HepG2 (cell line): ENCODE results near the gene TBC1D1. TPM values are rescaled to one million over a fixed set of nuclear protein-coding genes. Genes with fewer than 3 reads are reported as not detected.

Experiments
- ATAC-seq: fragments of 200-7000 bp; cut with Tn5 transposase; 3 replicates; pipeline ENCODE4 v1.9.1; 2020; ENCODE audit warnings: mild to moderate bottlenecking, moderate library complexity
- BruUV-seq: library from RNA; stranded (reverse); fragments of 400-500 nt; replicated peaks from 2 replicates; lab custom pipeline; 2021; lab: Mats Ljungman, UMichigan
- CTCF ChIA-PET: fragments of 300-600 bp; formaldehyde crosslinking; extraction: SDS; loops from one replicate; lab custom pipeline; 2021; ENCODE audit warnings: low total read pairs, inconsistent platforms, low intra/inter-chr PET ratio; lab: Yijun Ruan, JAX
- POLR2A ChIA-PET: fragments of 350-600 bp; sonication (Branson Sonifier 250); formaldehyde crosslinking; loops from one replicate; lab custom pipeline; 2020; ENCODE audit warnings: antibody characterized with exemption, inconsistent platforms; lab: Yijun Ruan, JAX
- DNase-seq: peaks from one replicate; pipeline ENCODE4 v3.0.0-alpha.2; 2015; ENCODE audit warnings: low spot score
- FAIRE-seq: peaks from 3 replicates; lab custom pipeline; 2011; peaks lifted over from hg19 to GRCh38; lab: Jason Lieb, UNC
- H2AFZ ChIP-seq: one replicate; pipeline ENCODE4 v1.6.1; 2011; ENCODE audit warnings: low read length, inconsistent platforms
- H3K27ac ChIP-seq: fragments of 300-600 bp; 3 replicates; pipeline ENCODE4 v1.8.0; 2011; ENCODE audit warnings: mixed run types, mild to moderate bottlenecking, mixed read lengths, low read length, inconsistent platforms; ENCODE audit not compliant: insufficient read depth; ENCODE audit errors: extremely low read length
- H3K27me3 ChIP-seq, 2 experiments: fragments of 200-600 bp in 1 of 2; 2 replicates in 1 of 2; 3 replicates in 1 of 2; pipeline versions ENCODE4 v1.6.0 to v1.8.0; 2011; ENCODE audit warnings: low read length in 2 of 2, mild to moderate bottlenecking in 2 of 2, moderate library complexity in 2 of 2, inconsistent platforms in 1 of 2; ENCODE audit not compliant: insufficient read depth in 2 of 2, control insufficient read depth in 1 of 2
- H3K36me3 ChIP-seq, 2 experiments: fragments of 200-600 bp in 1 of 2; replicated peaks in 1 of 2; 2 replicates in 1 of 2; 3 replicates in 1 of 2; pipeline versions ENCODE4 v1.5.1 to v1.8.0; 2011; ENCODE audit warnings: low read length in 2 of 2, inconsistent platforms in 1 of 2; ENCODE audit not compliant: insufficient read depth in 2 of 2, control insufficient read depth in 1 of 2
- H3K4me1 ChIP-seq: 2 replicates; pipeline ENCODE4 v1.5.1; 2012; ENCODE audit warnings: low read length, inconsistent platforms; ENCODE audit not compliant: insufficient read depth
- H3K4me2 ChIP-seq: 2 replicates; pipeline ENCODE4 v1.6.0; 2011; ENCODE audit warnings: low read depth, low read length, inconsistent platforms
- H3K4me3 ChIP-seq, 3 experiments: fragments of 200-600 bp in 1 of 3; sonication (generic), shearing (Covaris generic) in 1 of 3; replicated peaks in 1 of 3; 2 replicates each; pipeline ENCODE4 v1.5.1; 2011 to 2016; ENCODE audit warnings: low read length in 3 of 3, inconsistent platforms in 2 of 3, low read depth in 2 of 3, mild to moderate bottlenecking in 2 of 3, control low read depth in 1 of 3, mixed read lengths in 1 of 3; ENCODE audit not compliant: insufficient read depth in 1 of 3
- H3K79me2 ChIP-seq: one replicate; pipeline ENCODE4 v1.6.1; 2011; ENCODE audit warnings: low read length, inconsistent platforms; ENCODE audit not compliant: insufficient read depth
- H3K9ac ChIP-seq: 2 replicates; pipeline ENCODE4 v1.6.0; 2011; ENCODE audit warnings: mild to moderate bottlenecking, low read depth, low read length, inconsistent platforms; ENCODE audit not compliant: insufficient read depth
- H3K9me3 ChIP-seq: 2 replicates; pipeline ENCODE4 v1.5.1; 2012; ENCODE audit warnings: mild to moderate bottlenecking, low read length
- H4K20me1 ChIP-seq: 2 replicates; pipeline ENCODE4 v1.6.0; 2011; ENCODE audit warnings: inconsistent platforms, mild to moderate bottlenecking, low read length, moderate library complexity; ENCODE audit not compliant: insufficient read depth
- ARNT ChIP-seq: fragments of 450-650 bp; IDR thresholded peaks from 2 replicates; pipeline ENCODE4 v1.6.1; 2017
- BRD4 ChIP-seq: sonication (generic); formaldehyde crosslinking; IDR thresholded peaks from 2 replicates; pipeline ENCODE4 v1.4.0; 2020; ENCODE audit warnings: missing genetic modification reagents
- CHCHD3 ChIP-seq: sonication (generic); formaldehyde crosslinking; IDR thresholded peaks from 2 replicates; pipeline ENCODE4 v1.8.0; 2022; ENCODE audit warnings: mild to moderate bottlenecking, missing genetic modification reagents, moderate library complexity
- CREM ChIP-seq, 2 experiments: sonication (generic) in 1 of 2; formaldehyde crosslinking in 1 of 2; IDR thresholded peaks; 2 replicates each; pipeline versions ENCODE4 v1.4.0 to v1.6.1; 2016 to 2020; ENCODE audit warnings: antibody characterized with exemption in 1 of 2, mild to moderate bottlenecking in 1 of 2, missing genetic modification reagents in 1 of 2
- HMG20A ChIP-seq: IDR thresholded peaks from 2 replicates; pipeline ENCODE4 v1.6.1; 2016; ENCODE audit warnings: borderline replicate concordance
- NPAS2 ChIP-seq: sonication (generic); formaldehyde crosslinking; IDR thresholded peaks from 2 replicates; pipeline ENCODE4 v1.8.0; 2022; ENCODE audit warnings: mild to moderate bottlenecking, missing genetic modification reagents, borderline replicate concordance
- ONECUT2 ChIP-seq: sonication (generic); formaldehyde crosslinking; IDR thresholded peaks from 2 replicates; pipeline ENCODE4 v1.4.0; 2020; ENCODE audit warnings: missing genetic modification reagents
- SOX6 ChIP-seq, 2 experiments: fragments of 450-650 bp in 1 of 2; sonication (generic) in 1 of 2; formaldehyde crosslinking in 1 of 2; IDR thresholded peaks; 2 replicates each; pipeline versions ENCODE4 v1.4.0 to v1.6.1; 2017 to 2020; ENCODE audit warnings: antibody characterized with exemption in 1 of 2, mild to moderate bottlenecking in 1 of 2, missing genetic modification reagents in 1 of 2
- SRSF4 ChIP-seq: fragments of 200-400 bp; formaldehyde crosslinking; IDR thresholded peaks from one replicate; pipeline ENCODE4 v1.6.1; 2018; ENCODE audit warnings: mild to moderate bottlenecking, low read depth, low read length, moderate library complexity; ENCODE audit not compliant: poor library complexity, severe bottlenecking
- ZNF274 ChIP-seq: sonication (generic); formaldehyde crosslinking; IDR thresholded peaks from 2 replicates; pipeline ENCODE4 v1.5.1; 2020; ENCODE audit warnings: mild to moderate bottlenecking, missing genetic modification reagents
- ZNF3 ChIP-seq: IDR thresholded peaks from 2 replicates; pipeline ENCODE4 v1.7.0; 2017; ENCODE audit warnings: inconsistent platforms
- ZNF431 ChIP-seq: sonication (generic); formaldehyde crosslinking; IDR thresholded peaks from 2 replicates; pipeline ENCODE4 v1.9.0; 2022; ENCODE audit warnings: missing genetic modification reagents, low read depth, mild to moderate bottlenecking, borderline replicate concordance
- ZNF737 ChIP-seq: sonication (generic); formaldehyde crosslinking; IDR thresholded peaks from 2 replicates; pipeline ENCODE4 v1.5.0; 2020; ENCODE audit warnings: missing genetic modification reagents, mild to moderate bottlenecking, borderline replicate concordance
- WGBS: methylation state at CpG from one replicate; pipeline ENCODE4 v1.1.6; 2017; ENCODE audit warnings: low lambda C conversion rate; 5-methylcytosine and 5-hydroxymethylcytosine counted together
- in situ Hi-C: cut with HindIII; loops from 2 replicates; pipeline ENCODE4 v1.10.0; 2017; ENCODE audit warnings: low pct_unique_long_range_greater_than_20kb; ENCODE audit not compliant: extremely low pct_ligation_motif_present
- intact Hi-C: fragments of 100-400 bp; cut with micrococcal nuclease; formaldehyde crosslinking; loops from one replicate; pipeline ENCODE4 v1.10.0; 2022; ENCODE audit not compliant: unreplicated experiment
- polyA plus RNA-seq, 8 experiments: library from polyadenylated mRNA; depleted of rRNA in 3 of 8; stranded (reverse) in 7 of 8; unstranded in 1 of 8; fragments of >200 nt; fragmentation: Illumina TruSeq in 4 of 8; extraction: Trizol in 4 of 8; gene quantifications; 2 replicates each; pipeline versions ENCODE4 v1.2.1 to v1.2.3, GENCODE V29; 2011 to 2016; ENCODE audit warnings: low read depth in 4 of 8, missing spikeins in 1 of 8, mixed read lengths in 1 of 8; ENCODE audit not compliant: insufficient read depth in 1 of 8
- total RNA-seq, 5 experiments: library from RNA; depleted of rRNA; stranded (reverse); fragments of >200 nt; fragmentation: Illumina TruSeq; extraction: Trizol; gene quantifications; 2 replicates each; pipeline ENCODE4 v1.2.3, GENCODE V29; 2016; ENCODE audit warnings: low read depth in 1 of 5
- TF ChIP-seq, protein P1 (sequence below): sonication (generic); formaldehyde crosslinking; IDR thresholded peaks from 2 replicates; pipeline ENCODE4 v1.4.0; 2020; ENCODE audit warnings: missing genetic modification reagents, mild to moderate bottlenecking, borderline replicate concordance
- TF ChIP-seq, protein P2 (sequence below): sonication (generic); formaldehyde crosslinking; conservative IDR thresholded peaks from 2 replicates; pipeline ENCODE4 v1.4.0; 2020; ENCODE audit warnings: mild to moderate bottlenecking, missing genetic modification reagents, moderate library complexity

Gene TBC1D1
- total and polyA plus RNA-seq, 2 of the 13 experiments (the other 11 are each of a cell fraction or from before 2014, with no cell fraction given) = 37.3 to 62.8 TPM

GRCh38 chr4:38085751-38086150 lies 194.9 kb downstream of the TBC1D1 start:
- no TSS peak for BruUV-seq
- peaks cover 56% of the 10 kb centered on the region for H3K4me1 ChIP-seq
- no peak overlapping the region for H2AFZ ChIP-seq
- no peaks in the 10 kb centered on the region for H3K79me2 ChIP-seq
- no peak for FAIRE-seq
- WGBS = 90% methylated on average over 3 of the region's 4 CpGs
- DNase-seq = no peak
- CTCF ChIA-PET = no interaction called here
- TF ChIP-seq ZNF431 (CRISPR knock-in tag) (no peak), ARNT (no peak), CREM (IDR thresholded peaks at IDR 0.05) (no peak), CREM (CRISPR knock-in tag; IDR thresholded peaks at IDR 0.05) (no peak), SOX6 (IDR thresholded peaks at IDR 0.05) (no peak), SOX6 (CRISPR knock-in tag; IDR thresholded peaks at IDR 0.05) (no peak), ZNF737 (CRISPR knock-in tag) (no peak), ZNF274 (CRISPR knock-in tag) (no peak), SRSF4 (no peak), ZNF3 (CRISPR knock-in tag) (no peak), CHCHD3 (no peak), HMG20A (no peak), BRD4 (CRISPR knock-in tag) (no peak), ONECUT2 (CRISPR knock-in tag) (no peak), NPAS2 (CRISPR knock-in tag) (no peak)
- TF ChIP-seq, protein P1, sequence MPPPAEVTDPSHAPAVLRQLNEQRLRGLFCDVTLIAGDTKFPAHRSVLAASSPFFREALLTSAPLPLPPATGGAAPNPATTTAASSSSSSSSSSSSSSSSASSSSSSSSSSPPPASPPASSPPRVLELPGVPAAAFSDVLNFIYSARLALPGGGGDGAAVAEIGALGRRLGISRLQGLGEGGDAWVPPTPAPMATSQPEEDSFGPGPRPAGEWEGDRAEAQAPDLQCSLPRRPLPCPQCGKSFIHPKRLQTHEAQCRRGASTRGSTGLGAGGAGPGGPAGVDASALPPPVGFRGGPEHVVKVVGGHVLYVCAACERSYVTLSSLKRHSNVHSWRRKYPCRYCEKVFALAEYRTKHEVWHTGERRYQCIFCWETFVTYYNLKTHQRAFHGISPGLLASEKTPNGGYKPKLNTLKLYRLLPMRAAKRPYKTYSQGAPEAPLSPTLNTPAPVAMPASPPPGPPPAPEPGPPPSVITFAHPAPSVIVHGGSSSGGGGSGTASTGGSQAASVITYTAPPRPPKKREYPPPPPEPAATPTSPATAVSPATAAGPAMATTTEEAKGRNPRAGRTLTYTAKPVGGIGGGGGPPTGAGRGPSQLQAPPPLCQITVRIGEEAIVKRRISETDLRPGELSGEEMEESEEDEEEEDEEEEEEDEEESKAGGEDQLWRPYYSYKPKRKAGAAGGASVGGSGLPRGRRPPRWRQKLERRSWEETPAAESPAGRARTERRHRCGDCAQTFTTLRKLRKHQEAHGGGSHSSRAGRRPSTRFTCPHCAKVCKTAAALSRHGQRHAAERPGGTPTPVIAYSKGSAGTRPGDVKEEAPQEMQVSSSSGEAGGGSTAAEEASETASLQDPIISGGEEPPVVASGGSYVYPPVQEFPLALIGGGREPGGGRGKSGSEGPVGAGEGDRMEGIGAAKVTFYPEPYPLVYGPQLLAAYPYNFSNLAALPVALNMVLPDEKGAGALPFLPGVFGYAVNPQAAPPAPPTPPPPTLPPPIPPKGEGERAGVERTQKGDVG (CRISPR knock-in tag) = no peak
- TF ChIP-seq, protein P2, sequence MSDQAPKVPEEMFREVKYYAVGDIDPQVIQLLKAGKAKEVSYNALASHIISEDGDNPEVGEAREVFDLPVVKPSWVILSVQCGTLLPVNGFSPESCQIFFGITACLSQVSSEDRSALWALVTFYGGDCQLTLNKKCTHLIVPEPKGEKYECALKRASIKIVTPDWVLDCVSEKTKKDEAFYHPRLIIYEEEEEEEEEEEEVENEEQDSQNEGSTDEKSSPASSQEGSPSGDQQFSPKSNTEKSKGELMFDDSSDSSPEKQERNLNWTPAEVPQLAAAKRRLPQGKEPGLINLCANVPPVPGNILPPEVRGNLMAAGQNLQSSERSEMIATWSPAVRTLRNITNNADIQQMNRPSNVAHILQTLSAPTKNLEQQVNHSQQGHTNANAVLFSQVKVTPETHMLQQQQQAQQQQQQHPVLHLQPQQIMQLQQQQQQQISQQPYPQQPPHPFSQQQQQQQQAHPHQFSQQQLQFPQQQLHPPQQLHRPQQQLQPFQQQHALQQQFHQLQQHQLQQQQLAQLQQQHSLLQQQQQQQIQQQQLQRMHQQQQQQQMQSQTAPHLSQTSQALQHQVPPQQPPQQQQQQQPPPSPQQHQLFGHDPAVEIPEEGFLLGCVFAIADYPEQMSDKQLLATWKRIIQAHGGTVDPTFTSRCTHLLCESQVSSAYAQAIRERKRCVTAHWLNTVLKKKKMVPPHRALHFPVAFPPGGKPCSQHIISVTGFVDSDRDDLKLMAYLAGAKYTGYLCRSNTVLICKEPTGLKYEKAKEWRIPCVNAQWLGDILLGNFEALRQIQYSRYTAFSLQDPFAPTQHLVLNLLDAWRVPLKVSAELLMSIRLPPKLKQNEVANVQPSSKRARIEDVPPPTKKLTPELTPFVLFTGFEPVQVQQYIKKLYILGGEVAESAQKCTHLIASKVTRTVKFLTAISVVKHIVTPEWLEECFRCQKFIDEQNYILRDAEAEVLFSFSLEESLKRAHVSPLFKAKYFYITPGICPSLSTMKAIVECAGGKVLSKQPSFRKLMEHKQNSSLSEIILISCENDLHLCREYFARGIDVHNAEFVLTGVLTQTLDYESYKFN = no peak
- TF ChIP-seq, all 625 proteins: peak for 0
- H3K9me3 ChIP-seq = no peaks in the 10 kb centered on the region
- POLR2A ChIA-PET = interaction anchor here (1.2 to 1.8 kb wide), 3 partner anchors 7 to 47 kb away, joined by 4 to 7 read pairs (median 5); no protein-coding TSS in a partner anchor
- H3K9ac ChIP-seq = no peak overlapping the region
- ATAC-seq = no peak
- H3K4me3 ChIP-seq = no peak overlapping the region
- intact Hi-C loops (no loop called here), in situ Hi-C loops (no loop called here)
- H3K4me2 ChIP-seq = no peak overlapping the region
- peaks cover 3 to 13% of the 10 kb centered on the region in 2 experiments; a peak in 3 of 5 replicates for H3K36me3 ChIP-seq
- H3K27me3 ChIP-seq = no peaks in the 10 kb centered on the region
- no peaks in the 10 kb centered on the region for H4K20me1 ChIP-seq
- H3K27ac ChIP-seq = no peak overlapping the region
